ENCODE measurements around the gene MAPK1.

Gene MAPK1

GRCh38 chr22:21829523-21829922, 37.9 kb downstream of the MAPK1 start:
- Histone ChIP-seq H3K4me1 (ENCODE audit: control insufficient read depth, low read length) (peaks cover 9% of the 10 kb centered on the region), H3K79me2 (ENCODE audit: control insufficient read depth, low read length) (peaks cover 94% of the 10 kb centered on the region), H3F3A (ENCODE audit: control insufficient read depth, insufficient read depth) (no peaks in the 10 kb centered on the region), H3K4me2 (ENCODE audit: low read length) (no peak overlapping the region), H3K9me2 (replicated peaks; ENCODE audit: control insufficient read depth, low read length) (no peaks in the 10 kb centered on the region), H3K27me3 (ENCODE audit: control insufficient read depth, low read length) (no peaks in the 10 kb centered on the region), H3K36me3 (ENCODE audit: control insufficient read depth, low read length) (peaks cover 11% of the 10 kb centered on the region; the same call in 1 of the 2 replicates), H3K9me3 (ENCODE audit: control insufficient read depth, insufficient read depth, low read length) (no peaks in the 10 kb centered on the region), H4K20me1 (ENCODE audit: control insufficient read depth, insufficient read depth, low read depth, low read length) (peaks cover 16% of the 10 kb centered on the region), H3K4me3 (ENCODE audit: low read length) (no peak overlapping the region), H3K27ac (ENCODE audit: low read depth, low read length) (no peak overlapping the region)
- TF ChIP-seq, protein P1, sequence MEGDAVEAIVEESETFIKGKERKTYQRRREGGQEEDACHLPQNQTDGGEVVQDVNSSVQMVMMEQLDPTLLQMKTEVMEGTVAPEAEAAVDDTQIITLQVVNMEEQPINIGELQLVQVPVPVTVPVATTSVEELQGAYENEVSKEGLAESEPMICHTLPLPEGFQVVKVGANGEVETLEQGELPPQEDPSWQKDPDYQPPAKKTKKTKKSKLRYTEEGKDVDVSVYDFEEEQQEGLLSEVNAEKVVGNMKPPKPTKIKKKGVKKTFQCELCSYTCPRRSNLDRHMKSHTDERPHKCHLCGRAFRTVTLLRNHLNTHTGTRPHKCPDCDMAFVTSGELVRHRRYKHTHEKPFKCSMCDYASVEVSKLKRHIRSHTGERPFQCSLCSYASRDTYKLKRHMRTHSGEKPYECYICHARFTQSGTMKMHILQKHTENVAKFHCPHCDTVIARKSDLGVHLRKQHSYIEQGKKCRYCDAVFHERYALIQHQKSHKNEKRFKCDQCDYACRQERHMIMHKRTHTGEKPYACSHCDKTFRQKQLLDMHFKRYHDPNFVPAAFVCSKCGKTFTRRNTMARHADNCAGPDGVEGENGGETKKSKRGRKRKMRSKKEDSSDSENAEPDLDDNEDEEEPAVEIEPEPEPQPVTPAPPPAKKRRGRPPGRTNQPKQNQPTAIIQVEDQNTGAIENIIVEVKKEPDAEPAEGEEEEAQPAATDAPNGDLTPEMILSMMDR (IDR thresholded peaks at IDR 0.05; ENCODE audit: low read depth, low read length, poor library complexity, severe bottlenecking), result no peak
- no peak for TF ChIP-seq EZH2phosphoT487 (IDR thresholded peaks at IDR 0.05; ENCODE audit: borderline replicate concordance, low read length)

GRCh38 chr22:21828268-21828638, 39.2 kb downstream of the MAPK1 start:
- Histone ChIP-seq H3K4me3 (ENCODE audit: low read length) (no peak overlapping the region), H3K79me2 (ENCODE audit: control insufficient read depth, low read length) (peaks cover 99% of the 10 kb centered on the region), H4K20me1 (ENCODE audit: control insufficient read depth, insufficient read depth, low read depth, low read length) (peaks cover 14% of the 10 kb centered on the region), H3K27ac (ENCODE audit: low read depth, low read length) (no peak overlapping the region), H3K4me1 (ENCODE audit: control insufficient read depth, low read length) (peaks cover 11% of the 10 kb centered on the region), H3K9me2 (replicated peaks; ENCODE audit: control insufficient read depth, low read length) (no peaks in the 10 kb centered on the region), H3K4me2 (ENCODE audit: low read length) (no peak overlapping the region), H3K9me3 (ENCODE audit: control insufficient read depth, insufficient read depth, low read length) (no peaks in the 10 kb centered on the region), H3K27me3 (ENCODE audit: control insufficient read depth, low read length) (no peaks in the 10 kb centered on the region), H3F3A (ENCODE audit: control insufficient read depth, insufficient read depth) (no peaks in the 10 kb centered on the region; the same call in 1 of the 2 replicates), H3K36me3 (ENCODE audit: control insufficient read depth, low read length) (peaks cover 12% of the 10 kb centered on the region; the same call in 1 of the 2 replicates)
- TF ChIP-seq, protein P1 (IDR thresholded peaks at IDR 0.05; ENCODE audit: low read depth, low read length, poor library complexity, severe bottlenecking), result no peak
- no peak for TF ChIP-seq EZH2phosphoT487 (IDR thresholded peaks at IDR 0.05; ENCODE audit: borderline replicate concordance, low read length)

DNA sequence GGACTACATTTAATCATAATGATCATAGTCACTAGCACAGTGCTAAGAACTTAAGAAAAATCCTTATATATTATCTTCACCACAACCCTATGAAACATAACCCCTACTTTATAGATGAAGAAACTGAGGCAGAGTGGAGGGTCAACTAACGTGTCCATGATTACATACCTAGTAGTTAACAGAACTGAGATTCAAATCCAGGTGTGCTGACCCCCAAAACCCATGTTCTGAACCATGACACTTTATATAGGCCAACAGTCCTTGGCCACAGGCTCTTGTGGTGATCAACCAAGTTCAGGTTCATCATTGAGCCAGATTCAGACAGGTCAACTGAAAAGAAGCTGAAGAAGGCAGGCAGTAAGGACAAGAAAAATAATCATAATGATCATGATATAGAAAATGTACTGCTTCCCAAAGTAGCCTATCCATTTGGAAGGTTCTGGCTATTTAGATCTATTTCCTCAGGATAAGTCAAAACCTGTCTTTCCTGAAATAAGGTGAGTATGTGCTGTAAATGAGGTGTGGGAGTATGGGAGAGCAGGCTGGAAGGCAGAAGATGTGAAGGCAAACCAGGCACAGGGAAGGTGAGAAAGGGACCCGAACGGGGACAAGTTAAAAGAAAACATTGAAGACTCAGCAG, 39.7 kb downstream of the MAPK1 start:
- Histone ChIP-seq H3K27ac (ENCODE audit: low read depth, low read length) (no peak overlapping the region), H3K9me2 (replicated peaks; ENCODE audit: control insufficient read depth, low read length) (no peaks in the 10 kb centered on the region), H3K9me3 (ENCODE audit: control insufficient read depth, insufficient read depth, low read length) (no peaks in the 10 kb centered on the region), H3K79me2 (ENCODE audit: control insufficient read depth, low read length) (peaks cover 99% of the 10 kb centered on the region), H3K4me3 (ENCODE audit: low read length) (no peak overlapping the region), H3K36me3 (ENCODE audit: control insufficient read depth, low read length) (peaks cover 12% of the 10 kb centered on the region; the same call in 1 of the 2 replicates), H3F3A (ENCODE audit: control insufficient read depth, insufficient read depth) (no peaks in the 10 kb centered on the region; the same call in 1 of the 2 replicates), H3K4me1 (ENCODE audit: control insufficient read depth, low read length) (peaks cover 11% of the 10 kb centered on the region), H3K4me2 (ENCODE audit: low read length) (no peak overlapping the region), H3K27me3 (ENCODE audit: control insufficient read depth, low read length) (no peaks in the 10 kb centered on the region), H4K20me1 (ENCODE audit: control insufficient read depth, insufficient read depth, low read depth, low read length) (peaks cover 14% of the 10 kb centered on the region)
- TF ChIP-seq, protein P1 (IDR thresholded peaks at IDR 0.05; ENCODE audit: low read depth, low read length, poor library complexity, severe bottlenecking), result no peak
- no peak for TF ChIP-seq EZH2phosphoT487 (IDR thresholded peaks at IDR 0.05; ENCODE audit: borderline replicate concordance, low read length)

Data from DOHH2 (cell line).